Type B pancreatic cell (in vitro differentiated cells): ENCODE results near the gene FEM1C. TPM values are rescaled to one million over a fixed set of nuclear protein-coding genes. Genes with fewer than 3 reads are reported as not detected.

ENCODE experiments used
- DNase-seq: peaks from one replicate; pipeline ENCODE4 v3.0.0; 2021; ENCODE audit warnings: mixed read lengths; ENCODE audit not compliant: unreplicated experiment; ENCODE audit errors: extremely low spot score
- H3K27ac Mint-ChIP-seq: 2 replicates; pipeline ENCODE4 v1.8.0; 2021; ENCODE audit warnings: mild to moderate bottlenecking, mixed read lengths
- H3K27me3 Mint-ChIP-seq: 2 replicates; pipeline ENCODE4 v1.8.0; 2021; ENCODE audit warnings: mixed read lengths
- H3K36me3 Mint-ChIP-seq: 2 replicates; pipeline ENCODE4 v1.8.0; 2021; ENCODE audit warnings: mixed read lengths
- H3K4me1 Mint-ChIP-seq: one replicate; pipeline ENCODE4 v1.8.0; 2021; ENCODE audit warnings: mixed read lengths; ENCODE audit not compliant: unreplicated experiment
- H3K4me3 Mint-ChIP-seq: 2 replicates; pipeline ENCODE4 v1.8.0; 2021; ENCODE audit warnings: mild to moderate bottlenecking, mixed read lengths
- H3K9me3 Mint-ChIP-seq: 2 replicates; pipeline ENCODE4 v1.8.0; 2021; ENCODE audit warnings: mixed read lengths
- CTCF ChIP-seq: fragments of 200-600 bp; sonication (generic); conservative IDR thresholded peaks from 2 replicates; pipeline ENCODE4 v1.5.0; 2021; ENCODE audit warnings: antibody characterized with exemption, mild to moderate bottlenecking
- total RNA-seq: library from RNA; stranded (reverse); gene quantifications from 2 replicates; pipeline ENCODE4 v1.2.1, GENCODE V29; 2021; ENCODE audit warnings: low replicate concordance

FEM1C gene
- total RNA-seq, 1 donor from 2014 or later: 15.8 TPM

GRCh38 chr5:115470921-115471320 lies 73.7 kb downstream of the FEM1C start:
- Mint-ChIP-seq H3K27ac (no peak overlapping the region), H3K36me3 (no peaks in the 10 kb centered on the region), H3K4me1 (no peaks in the 10 kb centered on the region), H3K9me3 (no peaks in the 10 kb centered on the region), H3K4me3 (no peak overlapping the region), H3K27me3 (no peaks in the 10 kb centered on the region)
- TF ChIP-seq CTCF: no peak
- DNase-seq: no peak

Other genes starting within 250 kb of the FEM1C start
- 5.3 and 7.2 TPM in 2 replicates for gene CCDC112, start 248.1 kb downstream of the FEM1C start, total RNA-seq
- 0.59 and 1.1 TPM in 2 replicates for gene TICAM2, start 57.7 kb upstream of the FEM1C start, total RNA-seq
- 77.2 and 102 TPM in 2 replicates for gene TMED7, start 81.3 kb upstream of the FEM1C start, total RNA-seq